Stimulated activated CD8-positive, alpha-beta memory T cell treated with anti-CD3 and anti-CD28 coated beads, Interleukin-12 subunit alpha, Interleukin-12 subunit beta, amount 100 ng/mL, for 24 hours (primary cell): Measurements from ENCODE around the gene LRP1B.
"Not testable (repeated sequence)": the region's sequence is repeated elsewhere in the genome, so short reads cannot be mapped to it uniquely, and the experiment has no call there.

ENCODE experiments used
- DNase-seq: peaks from one replicate; pipeline ENCODE4 v3.0.0-alpha.2; 2020; ENCODE audit errors: extremely low read depth

Gene LRP1B

GRCh38 chr2:140353541-140353940 is 1777.3 kb downstream of the LRP1B start:
- DNase-seq: no peak

DNA sequence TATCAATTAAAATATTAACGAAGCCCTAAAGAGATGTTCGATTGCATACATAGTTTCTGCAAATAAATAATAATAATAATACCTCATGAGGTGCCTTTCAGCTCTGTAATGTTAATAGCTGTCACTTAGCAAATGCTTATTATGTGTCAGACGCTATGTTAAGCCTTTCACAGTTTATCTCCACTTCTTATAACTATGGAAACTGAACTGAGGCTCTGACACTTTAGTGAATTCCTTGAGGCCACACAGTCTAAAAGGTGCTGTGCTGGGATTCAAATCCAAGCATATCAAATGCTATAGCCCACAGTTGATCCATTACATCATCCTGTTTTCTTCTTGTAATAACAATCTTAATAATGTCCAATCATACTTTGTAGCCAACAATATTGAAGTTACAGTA is 1779.1 kb downstream of the LRP1B start:
- no peak for DNase-seq

DNA sequence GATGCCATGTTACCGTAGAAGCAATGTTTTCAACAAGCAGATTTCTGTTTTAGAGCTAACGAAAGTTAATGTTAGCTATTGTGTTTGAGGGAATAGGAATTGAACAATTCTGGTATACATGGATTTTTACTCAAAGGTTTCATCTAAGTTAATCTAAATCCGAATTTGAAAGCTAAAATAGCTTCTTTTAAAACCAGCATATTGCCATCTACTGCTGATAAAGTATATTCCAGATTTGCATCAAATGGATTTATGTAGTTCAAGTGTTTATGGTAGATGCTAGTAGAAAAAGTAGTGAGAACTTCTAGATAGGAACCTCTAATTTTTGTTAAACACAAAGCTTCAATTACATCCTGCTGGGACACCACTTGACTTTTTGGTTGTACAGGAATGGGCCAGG is 1781.1 kb downstream of the LRP1B start:
- no peak for DNase-seq

GRCh38 chr2:140348826-140349225 is 1782.0 kb downstream of the LRP1B start:
- no peak for DNase-seq

DNA sequence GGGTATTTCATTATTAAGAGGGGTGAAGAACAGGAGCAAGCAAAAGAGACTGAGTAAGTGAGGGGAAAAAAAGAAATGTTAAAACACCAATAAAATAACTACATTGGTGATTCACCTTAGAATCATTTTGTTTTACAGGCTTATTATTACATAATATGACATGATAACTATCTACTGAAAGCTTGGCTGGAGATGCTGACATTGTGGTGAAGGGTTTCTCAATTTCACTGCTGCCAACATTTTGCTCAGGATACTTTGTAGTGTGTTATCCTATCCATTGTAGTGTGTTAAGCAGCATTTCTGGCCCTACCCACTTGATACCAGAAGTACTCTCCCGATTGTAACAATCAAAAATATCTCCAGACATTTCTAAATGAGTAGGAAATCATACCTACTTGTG is 1786.0 kb downstream of the LRP1B start:
- no peak for DNase-seq

GRCh38 chr2:140344266-140344665 is 1786.5 kb downstream of the LRP1B start:
- DNase-seq: not testable (repeated sequence)

- DNase-seq: no peak
Measured at GRCh38 chr2:140338795-140339194, 1792.0 kb downstream of the LRP1B start.

DNA sequence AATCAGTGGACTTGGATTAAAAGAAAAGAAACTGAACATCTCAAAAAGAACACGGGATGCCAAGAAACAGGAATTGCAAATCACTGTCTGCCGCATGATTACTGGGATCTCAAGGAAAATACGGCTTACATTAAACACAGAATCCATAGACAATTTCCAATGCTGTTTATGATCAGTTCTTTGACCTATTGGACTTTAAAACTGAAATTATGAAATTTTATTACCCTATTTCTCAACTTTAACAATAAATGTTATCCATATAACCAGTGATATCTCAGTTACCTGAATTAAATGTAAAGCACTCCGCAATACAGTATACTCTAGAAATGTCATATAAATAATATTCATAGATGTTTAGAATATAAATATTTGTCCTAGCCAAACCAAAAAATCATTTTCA is 1793.8 kb downstream of the LRP1B start:
- no peak for DNase-seq

DNA sequence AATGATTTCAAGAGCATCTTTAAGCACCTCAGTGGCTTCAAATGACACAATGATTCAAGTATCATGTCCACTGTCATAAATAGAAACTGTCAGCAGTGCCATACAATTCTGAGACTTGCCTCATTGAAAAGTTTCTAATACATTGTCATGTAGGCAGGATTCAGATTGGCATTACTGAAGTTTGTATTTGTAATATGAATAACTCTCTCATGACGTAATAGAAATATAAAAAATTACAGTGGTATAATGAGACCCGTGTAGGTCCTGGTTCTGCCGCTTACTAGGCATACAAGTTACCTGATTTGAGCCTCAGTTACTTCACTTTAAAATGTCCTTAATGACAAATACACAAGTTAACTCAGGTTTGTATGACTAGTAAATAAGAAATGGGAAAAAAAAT is 1814.5 kb downstream of the LRP1B start:
- no peak for DNase-seq

- no peak for DNase-seq
Measured at GRCh38 chr2:140311905-140312304, 1818.9 kb downstream of the LRP1B start.

DNA sequence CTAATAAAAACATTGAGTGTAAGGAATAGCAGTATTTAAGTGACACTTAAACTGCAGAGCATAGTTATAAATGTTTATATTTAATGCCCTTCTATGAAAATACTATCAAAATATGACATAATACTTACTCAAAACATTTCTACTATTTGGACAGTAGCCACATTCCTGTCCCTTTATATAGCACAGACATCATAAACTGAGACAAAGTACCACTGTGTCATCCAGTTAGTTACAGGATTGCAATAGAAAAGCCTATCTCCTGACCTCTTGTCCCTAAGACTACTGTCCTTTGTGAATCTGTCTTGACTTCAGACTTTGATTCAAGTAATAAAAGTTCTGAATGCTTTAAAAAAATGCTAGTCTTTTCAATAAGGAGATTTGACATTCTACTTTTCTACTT is 1822.1 kb downstream of the LRP1B start:
- DNase-seq: no peak

GRCh38 chr2:140307532-140307931 is 1823.3 kb downstream of the LRP1B start:
- DNase-seq: no peak

GRCh38 chr2:140295767-140296166 is 1835.0 kb downstream of the LRP1B start:
- no peak for DNase-seq

DNA sequence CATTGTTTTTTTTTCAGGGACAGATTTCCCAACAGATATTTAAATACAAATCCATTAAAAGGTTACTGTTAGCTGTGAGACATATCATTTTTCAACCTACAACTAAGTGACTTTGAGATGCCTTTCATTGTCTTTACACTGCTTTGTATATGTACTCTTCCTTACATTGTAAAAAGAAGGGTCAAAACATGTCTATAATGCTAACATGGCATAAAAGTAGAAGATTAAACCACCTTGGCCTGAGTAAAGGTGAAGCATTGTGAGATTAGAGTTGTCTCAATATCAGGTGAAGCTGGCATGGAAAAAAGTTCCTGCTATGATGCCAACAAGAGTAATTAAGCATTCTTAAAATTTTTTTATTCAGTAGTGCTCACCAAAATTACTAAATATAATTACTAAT is 1842.1 kb downstream of the LRP1B start:
- DNase-seq: no peak

DNA sequence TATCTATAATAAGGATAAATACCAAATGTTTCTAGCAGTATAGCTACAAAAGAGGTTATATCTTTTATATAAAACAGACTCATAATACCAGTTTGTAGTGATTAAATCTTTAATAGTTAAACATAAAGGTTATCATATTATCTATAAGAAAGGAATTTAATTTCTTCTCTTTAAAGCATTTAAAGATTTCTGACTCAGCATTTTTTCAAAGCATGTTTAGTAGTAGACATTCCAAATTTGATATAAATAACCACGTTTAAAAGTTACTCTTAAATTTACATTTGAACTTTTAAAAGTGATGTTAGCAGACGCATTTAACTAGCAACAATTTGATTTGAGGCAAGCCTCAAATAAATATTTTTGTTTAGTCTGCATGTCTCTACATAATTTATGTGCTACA is 1842.6 kb downstream of the LRP1B start:
- DNase-seq: no peak

GRCh38 chr2:140286377-140286776 is 1844.4 kb downstream of the LRP1B start:
- DNase-seq: no peak

DNA sequence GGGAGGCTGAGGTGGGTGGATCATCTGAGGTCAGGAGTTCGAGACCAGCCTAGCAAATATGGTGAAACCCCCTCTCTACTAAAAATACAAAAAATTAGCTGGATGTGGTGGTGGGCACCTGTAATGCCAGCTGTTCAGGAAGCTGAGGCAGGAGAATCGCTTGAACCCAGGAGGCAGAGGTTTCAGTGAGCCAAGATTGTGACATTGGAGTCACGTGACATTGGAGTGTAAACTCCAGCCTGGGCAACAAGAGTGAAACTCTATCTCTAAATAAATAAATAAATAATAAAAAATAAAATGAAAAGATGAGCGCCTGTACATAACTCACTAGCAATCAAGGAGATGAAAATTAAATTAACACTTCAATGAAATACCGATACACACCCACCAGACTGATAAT is 1853.5 kb downstream of the LRP1B start:
- not testable (repeated sequence) for DNase-seq

DNA sequence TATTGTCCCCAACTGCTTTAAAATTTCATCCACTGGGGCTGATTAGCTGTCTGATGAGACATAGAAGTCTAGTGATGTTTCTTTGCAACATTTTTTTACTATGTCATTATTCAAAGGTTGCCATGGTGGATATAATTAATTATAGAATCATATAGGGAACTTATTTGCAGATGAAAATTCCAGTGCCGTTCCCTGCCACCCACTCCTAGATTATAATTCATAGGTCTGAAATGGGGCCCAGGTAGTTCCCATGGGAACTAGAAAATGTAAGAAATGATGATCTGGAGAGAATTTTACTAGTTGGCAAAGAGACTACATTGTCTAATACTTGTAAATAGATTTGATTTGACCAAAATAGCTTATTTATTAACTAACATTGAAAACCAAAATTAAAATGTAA is 1854.2 kb downstream of the LRP1B start:
- no peak for DNase-seq

DNA sequence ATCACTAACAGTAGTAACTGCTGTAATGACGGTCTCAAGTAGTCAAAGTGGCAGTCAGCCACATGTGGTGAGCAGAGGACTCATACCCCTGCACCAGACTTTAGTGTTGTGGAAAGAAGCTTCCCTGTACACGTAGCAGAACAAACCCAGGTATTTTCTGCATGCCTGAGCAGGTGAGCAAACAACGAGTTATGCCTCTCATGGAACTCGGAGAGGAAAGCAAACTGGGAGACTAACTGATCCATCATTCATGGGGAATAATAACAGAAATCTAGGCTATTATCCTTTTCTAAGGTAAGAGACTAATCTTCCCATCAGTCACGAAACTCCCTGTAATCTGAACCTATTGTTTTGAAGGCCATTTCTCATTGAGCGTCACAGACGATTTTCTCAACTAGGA is 1855.4 kb downstream of the LRP1B start:
- DNase-seq: no peak

GRCh38 chr2:140274891-140275290 is 1855.9 kb downstream of the LRP1B start:
- DNase-seq: no peak

GRCh38 chr2:140273958-140274357 is 1856.9 kb downstream of the LRP1B start:
- no peak for DNase-seq

GRCh38 chr2:140273408-140273807 is 1857.4 kb downstream of the LRP1B start:
- DNase-seq: no peak

DNA sequence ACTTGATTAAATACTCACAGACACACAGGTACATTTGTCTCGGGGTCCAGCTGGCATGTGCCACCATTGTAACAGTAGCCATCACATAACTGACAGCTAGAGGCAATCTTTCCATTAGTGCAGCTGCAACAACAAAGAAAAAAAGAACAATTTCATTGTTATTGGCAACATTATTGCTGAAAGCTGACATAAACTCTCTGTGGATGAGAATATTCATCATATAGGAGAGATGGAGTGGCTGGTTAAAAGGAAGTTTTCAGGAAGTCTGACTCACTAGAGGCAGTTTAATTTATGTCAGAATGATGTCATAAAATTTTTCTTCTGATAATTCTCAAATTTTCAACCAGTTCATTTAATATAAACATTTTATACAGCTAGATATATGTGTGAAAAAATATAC is 1860.6 kb downstream of the LRP1B start:
- DNase-seq: no peak

GRCh38 chr2:140269000-140269399 is 1861.8 kb downstream of the LRP1B start:
- no peak for DNase-seq

GRCh38 chr2:140262908-140263307 is 1867.9 kb downstream of the LRP1B start:
- DNase-seq: no peak
